Astrocyte (in vitro differentiated cells and primary cell): Measurements from ENCODE around the gene TMEM106B.

ENCODE experiments used
- EZH2 ChIP-seq: IDR thresholded peaks from 2 replicates; pipeline ENCODE4 v1.6.1; 2012; ENCODE audit warnings: mild to moderate bottlenecking, low read length, inconsistent platforms; ENCODE audit not compliant: insufficient read depth
- TF ChIP-seq, protein P1 (sequence below): IDR thresholded peaks from 2 replicates; pipeline ENCODE4 v1.5.1; 2011; ENCODE audit warnings: low read depth, mild to moderate bottlenecking, inconsistent platforms, low read length, moderate library complexity; ENCODE audit not compliant: insufficient read depth

DNA sequence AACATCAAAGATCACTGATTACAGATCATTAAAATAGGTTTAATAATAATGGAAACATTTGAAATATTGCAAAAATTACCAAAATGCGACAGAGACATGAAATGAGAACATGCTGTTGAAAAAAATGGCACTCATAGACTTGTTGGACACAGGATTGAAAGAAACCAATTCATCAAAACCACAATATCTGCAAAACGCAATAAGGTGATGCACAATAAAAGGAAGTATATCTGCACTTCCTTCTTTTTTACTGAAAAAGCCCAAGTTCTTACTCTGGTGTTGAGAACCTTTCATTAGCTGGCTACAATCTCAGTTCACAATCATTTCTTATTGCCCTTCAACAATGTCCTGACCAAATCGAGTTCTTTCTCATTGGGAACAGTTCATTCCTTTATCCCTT lies 28.7 kb downstream of the TMEM106B start:
- TF ChIP-seq EZH2, result no peak
- TF ChIP-seq, protein P1, sequence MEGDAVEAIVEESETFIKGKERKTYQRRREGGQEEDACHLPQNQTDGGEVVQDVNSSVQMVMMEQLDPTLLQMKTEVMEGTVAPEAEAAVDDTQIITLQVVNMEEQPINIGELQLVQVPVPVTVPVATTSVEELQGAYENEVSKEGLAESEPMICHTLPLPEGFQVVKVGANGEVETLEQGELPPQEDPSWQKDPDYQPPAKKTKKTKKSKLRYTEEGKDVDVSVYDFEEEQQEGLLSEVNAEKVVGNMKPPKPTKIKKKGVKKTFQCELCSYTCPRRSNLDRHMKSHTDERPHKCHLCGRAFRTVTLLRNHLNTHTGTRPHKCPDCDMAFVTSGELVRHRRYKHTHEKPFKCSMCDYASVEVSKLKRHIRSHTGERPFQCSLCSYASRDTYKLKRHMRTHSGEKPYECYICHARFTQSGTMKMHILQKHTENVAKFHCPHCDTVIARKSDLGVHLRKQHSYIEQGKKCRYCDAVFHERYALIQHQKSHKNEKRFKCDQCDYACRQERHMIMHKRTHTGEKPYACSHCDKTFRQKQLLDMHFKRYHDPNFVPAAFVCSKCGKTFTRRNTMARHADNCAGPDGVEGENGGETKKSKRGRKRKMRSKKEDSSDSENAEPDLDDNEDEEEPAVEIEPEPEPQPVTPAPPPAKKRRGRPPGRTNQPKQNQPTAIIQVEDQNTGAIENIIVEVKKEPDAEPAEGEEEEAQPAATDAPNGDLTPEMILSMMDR, result no peak
